HG02763 (cell line): Measurements from ENCODE around the gene STC2.
"Not testable (repeated sequence)": the region's sequence is repeated elsewhere in the genome, so short reads cannot be mapped to it uniquely, and the experiment has no call there.

Source experiments
- ATAC-seq: cut with Tn5 transposase; IDR thresholded peaks from one replicate; pipeline ENCODE4 v1.9.1; 2021; ENCODE audit warnings: mild to moderate bottlenecking, moderate library complexity; ENCODE audit not compliant: unreplicated experiment

STC2 gene

GRCh38 chr5:173327948-173328843 lies at the start of gene STC2:
Gene STC2, minus strand, starts transcription at chr5:173328414. Its CDS starts 221 bp downstream, at chr5:173328193.
- ATAC-seq, result peak; percentile 41

- ATAC-seq, result no peak
Observed at GRCh38 chr5:173371400-173371799, 43.2 kb upstream of the STC2 start.

- not testable (repeated sequence) for ATAC-seq
Observed at GRCh38 chr5:173363406-173363805, 35.2 kb upstream of the STC2 start.

GRCh38 chr5:173355561-173355960 lies 27.3 kb upstream of the STC2 start:
- ATAC-seq, result no peak

GRCh38 chr5:173354645-173355044 lies 26.4 kb upstream of the STC2 start:
- no peak for ATAC-seq

GRCh38 chr5:173352366-173353349 lies 24.4 kb upstream of the STC2 start:
- no peak for ATAC-seq

GRCh38 chr5:173342813-173343755 lies 14.9 kb upstream of the STC2 start:
- ATAC-seq, result no peak

- ATAC-seq, result no peak
Observed at GRCh38 chr5:173341961-173342430, 13.8 kb upstream of the STC2 start.

- no peak for ATAC-seq
Observed at GRCh38 chr5:173340984-173341383, 12.8 kb upstream of the STC2 start.

GRCh38 chr5:173340451-173340850 lies 12.2 kb upstream of the STC2 start:
- ATAC-seq, result no peak

GRCh38 chr5:173339286-173339685 lies 11.1 kb upstream of the STC2 start:
- no peak for ATAC-seq

GRCh38 chr5:173338380-173339015 lies 10.3 kb upstream of the STC2 start:
- no peak for ATAC-seq

GRCh38 chr5:173334808-173335207 lies 6.6 kb upstream of the STC2 start:
- ATAC-seq, result no peak

GRCh38 chr5:173333925-173334661 lies 5.9 kb upstream of the STC2 start:
- no peak for ATAC-seq

GRCh38 chr5:173331956-173332479 lies 3.8 kb upstream of the STC2 start:
- ATAC-seq, result peak; percentile 65

GRCh38 chr5:173331287-173331686 lies 3.1 kb upstream of the STC2 start:
- no peak for ATAC-seq

GRCh38 chr5:173330338-173331206 lies 2.4 kb upstream of the STC2 start:
- ATAC-seq, result no peak
